SJSA1 (cell line): ENCODE results near the gene MMD2. TPM values are rescaled to one million over a fixed set of nuclear protein-coding genes. Genes with fewer than 3 reads are reported as not detected.
A peak's percentile ranks its signal among the peaks of the same experiment; 100 is the strongest.
"Not testable (repeated sequence)": the region's sequence is repeated elsewhere in the genome, so short reads cannot be mapped to it uniquely, and the experiment has no call there.

Experiments
- DNase-seq, 2 experiments: peaks; one replicate each; pipeline ENCODE4 v3.0.0-alpha.2; 2015 to 2020; ENCODE audit warnings: low spot score in 2 of 2, low read depth in 1 of 2
- H3K27ac ChIP-seq: fragments of 250-450 bp; sonication (Bioruptor Pico); 2 replicates; pipeline ENCODE4 v1.5.1; 2020; ENCODE audit warnings: mild to moderate bottlenecking, moderate library complexity
- H3K27me3 ChIP-seq: fragments of 250-450 bp; sonication (Bioruptor Pico); replicated peaks from 2 replicates; pipeline ENCODE4 v1.5.1; 2020; ENCODE audit warnings: mild to moderate bottlenecking, moderate library complexity
- H3K36me3 ChIP-seq: fragments of 250-450 bp; sonication (Bioruptor Pico); 2 replicates; pipeline ENCODE4 v1.5.1; 2020; ENCODE audit warnings: mild to moderate bottlenecking
- H3K4me1 ChIP-seq: fragments of 250-450 bp; sonication (Bioruptor Pico); replicated peaks from 2 replicates; pipeline ENCODE4 v1.6.1; 2021; ENCODE audit warnings: mild to moderate bottlenecking
- H3K4me3 ChIP-seq: fragments of 250-450 bp; sonication (Bioruptor Pico); 2 replicates; pipeline ENCODE4 v1.5.1; 2020; ENCODE audit warnings: mild to moderate bottlenecking
- H3K9me3 ChIP-seq: fragments of 250-450 bp; sonication (Bioruptor Pico); replicated peaks from 2 replicates; pipeline ENCODE4 v1.5.1; 2020; ENCODE audit warnings: mild to moderate bottlenecking
- total RNA-seq: library from RNA; depleted of rRNA; stranded (reverse); fragments of >200 nt; shearing (Covaris generic); gene quantifications from 2 replicates; pipeline ENCODE4 v1.2.3, GENCODE V29; 2014

The MMD2 gene
- total RNA-seq, 1 experiment from 2014 or later = not detected

DNA sequence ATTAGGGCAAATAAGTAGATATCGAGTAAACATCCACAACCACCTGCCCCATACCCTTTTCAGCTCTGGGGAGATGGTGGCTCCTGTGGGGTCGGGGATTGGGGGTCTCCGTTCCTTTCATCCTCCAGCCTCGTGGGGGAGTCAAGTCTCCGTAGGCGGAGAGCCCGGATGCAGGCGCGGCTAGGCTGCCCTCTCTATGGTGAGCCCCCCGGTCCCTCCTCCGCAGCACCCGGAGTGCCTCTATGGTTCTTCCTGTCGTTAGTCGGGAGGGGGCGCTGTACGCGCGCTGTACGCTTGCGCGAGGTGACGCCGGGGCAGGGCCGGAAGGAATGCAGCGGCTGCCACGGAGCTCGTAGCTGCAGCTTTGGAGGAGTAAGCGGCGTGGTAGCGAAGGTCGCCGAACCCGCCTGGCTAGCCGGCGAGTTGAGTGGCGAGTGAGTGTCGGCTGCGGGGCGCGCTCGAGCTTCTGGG lies 14.8 kb upstream of the MMD2 start:
- Histone ChIP-seq H3K4me3 (peak overlapping the region; percentile 94), H3K4me1 (no peaks in the 10 kb centered on the region), H3K27me3 (no peaks in the 10 kb centered on the region), H3K36me3 (peaks cover 36% of the 10 kb centered on the region), H3K27ac (peak overlapping the region; percentile 57), H3K9me3 (no peaks in the 10 kb centered on the region)
- DNase-seq = peak; percentile 95

DNA sequence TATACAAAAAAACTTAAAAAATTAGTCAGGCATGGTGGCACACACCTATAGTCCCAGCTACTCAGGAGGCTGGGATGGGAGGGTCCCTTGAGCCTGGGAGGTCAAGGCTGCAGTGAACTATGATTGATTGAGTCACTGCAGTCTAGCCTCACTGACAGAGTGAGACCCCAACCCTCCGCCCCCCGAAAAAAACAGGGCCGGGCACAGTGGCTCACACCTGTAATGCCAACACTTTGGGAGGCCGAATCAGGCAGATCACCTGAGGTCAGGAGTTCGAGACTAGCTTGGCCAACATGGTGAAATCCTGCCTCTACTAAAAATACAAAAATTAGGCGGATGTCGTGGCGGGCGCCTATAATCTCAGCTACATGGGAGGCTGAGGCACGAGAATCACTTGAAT lies 13.5 kb upstream of the MMD2 start:
- H3K4me1 ChIP-seq, DNase-seq, H3K9me3 ChIP-seq, H3K27me3 ChIP-seq, H3K4me3 ChIP-seq, H3K27ac ChIP-seq: not testable (repeated sequence)
- peaks cover 23% of the 10 kb centered on the region for H3K36me3 ChIP-seq

DNA sequence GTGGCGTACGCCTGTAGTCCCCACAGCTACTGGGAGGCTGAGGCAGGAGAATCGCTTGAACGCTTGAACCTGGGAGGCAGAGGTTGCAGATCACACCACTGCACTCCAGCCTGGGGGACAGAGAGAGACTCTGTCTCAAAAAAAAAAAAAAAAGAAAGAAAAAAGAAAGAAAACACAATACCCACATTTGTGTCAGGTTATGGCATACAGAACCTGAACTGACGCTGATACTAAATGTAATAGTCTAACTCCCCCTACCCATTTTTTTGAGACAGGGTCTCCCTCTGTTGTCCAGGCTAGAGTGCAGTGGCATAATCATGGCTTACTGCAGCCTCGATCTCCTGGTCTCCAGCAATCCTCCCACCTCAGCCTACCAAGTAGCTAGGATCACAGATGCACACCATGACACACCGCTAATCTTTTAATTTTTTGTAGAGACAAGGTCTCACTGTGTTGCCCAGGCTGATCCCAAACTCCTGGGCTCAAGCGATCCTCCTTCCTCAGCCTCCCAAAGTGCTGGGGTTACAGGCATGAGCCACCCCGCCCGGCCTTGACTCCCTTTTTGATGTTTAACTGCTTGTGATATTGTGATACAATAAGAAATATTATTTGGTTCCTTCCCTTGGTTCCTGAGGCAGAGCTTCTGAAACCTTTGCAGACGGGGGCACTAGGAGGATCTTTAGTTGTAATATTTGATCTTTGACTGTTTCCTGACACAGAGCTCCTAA lies 6.5 kb upstream of the MMD2 start:
- H3K4me3 ChIP-seq = no peak overlapping the region
- H3K36me3 ChIP-seq = no peaks in the 10 kb centered on the region
- H3K27ac ChIP-seq = no peak overlapping the region
- H3K4me1 ChIP-seq = no peaks in the 10 kb centered on the region
- H3K27me3 ChIP-seq = peaks cover 42% of the 10 kb centered on the region
- H3K9me3 ChIP-seq = no peaks in the 10 kb centered on the region
- no peak for DNase-seq

DNA sequence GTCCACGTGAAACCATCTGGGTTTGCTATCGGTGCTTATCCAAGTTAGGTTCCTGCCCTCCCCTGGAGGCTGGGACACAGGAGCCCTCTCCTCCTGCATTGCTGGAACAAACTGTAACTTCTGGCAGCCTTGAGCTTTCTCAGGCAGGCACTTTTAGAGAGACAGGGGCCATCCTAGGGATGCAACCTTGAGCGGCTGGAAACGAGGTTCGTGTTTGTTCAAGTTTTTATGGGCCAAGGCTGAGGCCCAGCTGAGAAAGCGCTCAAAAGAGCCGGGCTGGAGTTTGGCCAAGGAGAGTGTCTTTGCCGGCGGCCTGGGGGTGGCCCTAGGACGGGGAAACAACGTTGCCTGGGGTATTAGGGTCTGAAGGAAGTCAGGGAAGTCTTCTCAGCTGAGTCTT lies 5.5 kb upstream of the MMD2 start:
- Histone ChIP-seq H3K9me3 (no peaks in the 10 kb centered on the region), H3K27me3 (peaks cover 46% of the 10 kb centered on the region), H3K27ac (no peak overlapping the region), H3K4me3 (no peak overlapping the region), H3K4me1 (no peaks in the 10 kb centered on the region), H3K36me3 (no peaks in the 10 kb centered on the region)
- no peak for DNase-seq

DNA sequence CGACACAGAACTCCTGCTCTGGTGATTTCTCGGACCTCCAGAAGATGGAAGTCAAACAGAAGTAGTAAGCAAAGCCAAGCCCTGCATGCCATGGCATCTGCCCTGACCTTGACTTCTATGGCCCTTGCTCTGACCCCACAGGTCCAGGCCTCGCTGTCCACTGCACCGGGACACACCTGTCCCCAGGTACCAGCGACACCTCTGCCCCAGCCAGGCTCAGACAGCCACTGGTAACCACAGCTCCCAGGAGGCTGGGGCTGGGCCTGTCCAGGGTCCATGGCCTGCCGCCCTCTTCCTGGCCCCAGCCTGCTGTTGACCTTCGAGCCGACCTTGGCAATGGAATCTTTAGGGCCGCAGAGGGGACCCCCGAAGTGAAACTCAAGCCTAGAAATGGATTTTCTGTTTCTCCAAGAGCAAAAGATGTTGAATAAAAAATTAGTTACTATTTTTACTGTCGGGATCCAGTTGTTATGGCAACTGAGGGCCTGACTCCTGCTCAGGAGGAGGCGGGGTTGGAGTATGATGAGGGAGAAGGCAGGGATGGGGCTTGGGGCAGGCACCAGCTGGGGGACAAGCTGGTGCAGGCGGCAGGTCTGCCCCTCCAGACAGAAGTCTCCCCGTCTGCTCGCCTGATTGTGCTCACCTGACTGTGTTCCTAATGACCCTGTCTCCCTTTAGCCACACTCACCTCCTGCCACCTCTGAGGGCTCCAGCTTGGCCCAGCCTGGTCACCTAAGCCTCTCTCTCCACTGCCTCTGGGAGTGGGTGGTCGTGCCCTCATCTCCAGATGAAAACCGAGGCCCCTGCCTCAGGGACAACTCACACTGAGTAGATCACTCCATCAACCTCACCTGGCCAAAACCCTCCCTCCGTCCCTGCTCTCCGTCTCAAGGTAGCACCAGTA lies 4.1 kb upstream of the MMD2 start:
- no peak overlapping the region for H3K27ac ChIP-seq
- no peak overlapping the region for H3K4me3 ChIP-seq
- H3K36me3 ChIP-seq = no peaks in the 10 kb centered on the region
- H3K4me1 ChIP-seq = no peaks in the 10 kb centered on the region
- DNase-seq = no peak
- H3K9me3 ChIP-seq = no peaks in the 10 kb centered on the region
- H3K27me3 ChIP-seq = peaks cover 55% of the 10 kb centered on the region

DNA sequence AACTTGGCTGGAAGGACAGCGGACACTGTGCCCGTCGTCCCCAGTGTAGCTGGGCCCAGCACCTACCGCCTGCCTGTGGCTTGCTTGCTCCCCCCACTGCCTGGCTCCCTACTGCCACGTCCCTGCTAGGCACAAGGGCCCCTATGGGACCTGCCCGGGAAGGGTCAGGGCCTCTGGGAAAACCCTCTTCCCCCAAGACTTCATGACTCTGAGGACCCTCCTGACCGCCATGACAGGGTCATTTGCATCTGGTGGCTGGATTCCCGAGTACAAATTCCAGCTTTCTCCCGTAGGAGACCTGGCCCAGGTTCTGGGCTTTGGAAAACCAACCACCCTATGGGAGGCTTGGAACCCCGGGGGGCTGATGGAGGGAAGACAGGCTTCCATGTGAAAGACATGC lies 1.4 kb upstream of the MMD2 start:
- H3K36me3 ChIP-seq = no peaks in the 10 kb centered on the region
- H3K27ac ChIP-seq = no peak overlapping the region
- H3K27me3 ChIP-seq = peaks cover 69% of the 10 kb centered on the region
- no peak for DNase-seq
- no peaks in the 10 kb centered on the region for H3K4me1 ChIP-seq
- no peak overlapping the region for H3K4me3 ChIP-seq
- peaks cover 3% of the 10 kb centered on the region; the same call in 1 of the 2 replicates for H3K9me3 ChIP-seq

DNA sequence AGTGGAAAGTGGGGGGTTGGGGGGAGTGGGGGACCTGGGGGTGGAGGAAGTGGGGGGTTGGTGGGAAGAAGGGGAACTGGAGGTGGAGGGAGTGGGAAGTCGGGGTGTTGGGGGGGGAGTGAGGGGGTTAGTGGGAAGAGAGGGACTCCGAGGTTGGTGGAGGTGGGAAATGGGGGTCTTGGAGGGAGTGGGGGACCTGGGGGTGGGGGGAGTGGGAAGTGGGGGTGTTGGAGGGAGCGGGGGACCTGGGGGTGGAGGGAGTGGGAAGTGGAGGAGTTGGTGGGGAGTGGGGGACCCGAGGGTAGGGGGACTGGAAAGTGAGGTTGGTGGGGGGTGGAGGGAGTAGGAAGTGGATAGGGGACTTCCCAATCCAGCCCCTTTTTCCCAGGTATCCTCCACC lies 906 bp upstream of the MMD2 start:
- Histone ChIP-seq H3K27me3 (peaks cover 71% of the 10 kb centered on the region), H3K27ac (no peak overlapping the region), H3K4me1 (no peaks in the 10 kb centered on the region), H3K9me3 (peaks cover 3% of the 10 kb centered on the region; the same call in 1 of the 2 replicates), H3K4me3 (no peak overlapping the region), H3K36me3 (no peaks in the 10 kb centered on the region)
- DNase-seq = no peak

DNA sequence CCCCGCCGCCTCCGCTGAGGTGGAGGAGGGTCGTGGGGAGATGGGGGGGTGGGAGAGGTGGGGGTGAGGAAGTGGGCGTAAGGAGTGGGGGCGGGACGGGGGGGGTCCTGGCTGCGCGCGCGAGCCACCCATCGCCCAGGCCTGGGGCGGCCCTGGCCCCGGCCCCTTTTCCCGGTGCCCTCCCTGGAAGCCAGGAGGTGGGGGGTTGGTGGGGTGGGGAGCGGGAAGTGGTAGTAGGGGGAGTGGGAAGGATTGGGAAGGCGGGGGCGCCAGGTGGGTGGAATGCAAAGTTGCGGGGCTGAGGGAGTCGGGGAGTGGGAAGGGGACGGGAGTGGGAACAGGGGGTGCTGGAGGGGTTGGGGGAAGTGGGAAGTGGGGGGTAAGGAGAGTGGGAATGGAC lies 319 bp upstream of the MMD2 start:
- no peak overlapping the region for H3K4me3 ChIP-seq
- no peaks in the 10 kb centered on the region for H3K4me1 ChIP-seq
- no peaks in the 10 kb centered on the region for H3K36me3 ChIP-seq
- H3K27ac ChIP-seq = no peak overlapping the region
- DNase-seq = no peak
- H3K27me3 ChIP-seq = peaks cover 69% of the 10 kb centered on the region
- peaks cover 3% of the 10 kb centered on the region; the same call in 1 of the 2 replicates for H3K9me3 ChIP-seq

DNA sequence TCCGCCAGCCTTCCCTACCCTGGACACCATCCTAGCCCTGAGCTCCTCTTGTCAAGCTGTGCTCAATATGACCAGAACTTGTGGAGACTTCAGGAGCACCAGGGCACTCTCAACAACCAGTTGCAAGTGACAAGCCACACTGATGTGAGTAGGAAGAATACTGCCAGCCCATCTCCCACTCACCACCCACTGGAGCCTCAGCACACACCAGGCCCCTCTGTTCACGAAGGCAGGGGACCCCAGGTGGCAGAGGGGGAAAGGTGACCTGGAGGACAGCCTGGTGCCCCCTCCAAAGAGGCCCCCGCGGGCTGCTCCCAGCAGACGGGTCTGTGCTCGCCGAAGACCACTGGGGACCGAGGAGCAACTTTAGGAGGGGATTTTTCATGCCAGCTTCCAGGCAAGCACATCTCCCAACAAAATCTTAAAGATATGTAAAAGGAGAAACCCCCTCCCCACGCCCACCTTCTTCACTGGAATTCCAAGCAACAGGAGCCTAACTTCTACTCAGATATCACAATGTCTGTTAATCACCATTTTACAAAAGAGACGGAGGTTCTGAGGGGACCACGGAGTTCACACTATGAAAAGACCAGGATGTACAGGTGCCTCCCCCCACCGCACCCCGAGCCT lies 1.0 kb downstream of the MMD2 start:
- no peak for DNase-seq
- H3K9me3 ChIP-seq = peaks cover 3% of the 10 kb centered on the region
- H3K27me3 ChIP-seq = peaks cover 66% of the 10 kb centered on the region
- H3K4me1 ChIP-seq = no peaks in the 10 kb centered on the region
- no peak overlapping the region for H3K4me3 ChIP-seq
- H3K27ac ChIP-seq = no peak overlapping the region
- H3K36me3 ChIP-seq = no peaks in the 10 kb centered on the region

DNA sequence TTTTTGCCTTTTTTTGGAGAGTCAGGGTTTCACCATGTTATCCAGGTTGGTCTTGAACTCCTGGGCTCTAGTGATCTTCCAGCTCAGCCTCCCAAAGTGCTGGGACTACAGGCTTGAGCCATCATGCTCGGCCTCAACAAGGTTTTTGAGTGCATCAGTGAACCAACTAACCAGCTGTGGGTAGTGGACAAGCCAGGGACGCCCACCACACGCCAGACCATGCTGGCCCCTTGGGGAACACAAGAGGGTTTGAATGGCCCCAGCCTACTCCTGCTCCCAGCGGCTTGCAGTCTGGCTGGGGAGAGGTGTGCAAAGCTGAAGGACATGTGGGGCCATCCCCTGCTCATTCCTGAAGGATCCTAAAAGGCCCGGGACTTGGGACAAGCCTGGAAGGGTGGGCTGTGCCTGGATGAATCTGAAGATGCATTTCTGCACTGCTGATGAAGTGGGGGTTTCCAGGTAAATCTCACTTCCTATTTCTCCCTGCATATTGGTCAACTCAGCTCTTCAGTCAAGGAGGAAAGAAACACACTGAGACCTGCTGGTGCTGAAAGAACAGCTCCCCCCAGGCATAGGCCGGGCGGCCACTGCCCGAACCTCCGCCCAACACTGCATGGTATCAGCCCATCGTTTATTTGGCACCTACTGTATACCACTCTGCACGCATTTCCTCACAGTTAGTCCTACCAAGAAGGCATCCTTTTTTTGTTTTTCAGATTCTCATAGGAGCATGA lies 6.9 kb downstream of the MMD2 start:
- no peak overlapping the region for H3K4me3 ChIP-seq
- H3K27ac ChIP-seq = no peak overlapping the region
- peaks cover 3% of the 10 kb centered on the region for H3K9me3 ChIP-seq
- H3K27me3 ChIP-seq = peaks cover 32% of the 10 kb centered on the region
- H3K36me3 ChIP-seq = no peaks in the 10 kb centered on the region
- no peaks in the 10 kb centered on the region for H3K4me1 ChIP-seq
- no peak for DNase-seq

DNA sequence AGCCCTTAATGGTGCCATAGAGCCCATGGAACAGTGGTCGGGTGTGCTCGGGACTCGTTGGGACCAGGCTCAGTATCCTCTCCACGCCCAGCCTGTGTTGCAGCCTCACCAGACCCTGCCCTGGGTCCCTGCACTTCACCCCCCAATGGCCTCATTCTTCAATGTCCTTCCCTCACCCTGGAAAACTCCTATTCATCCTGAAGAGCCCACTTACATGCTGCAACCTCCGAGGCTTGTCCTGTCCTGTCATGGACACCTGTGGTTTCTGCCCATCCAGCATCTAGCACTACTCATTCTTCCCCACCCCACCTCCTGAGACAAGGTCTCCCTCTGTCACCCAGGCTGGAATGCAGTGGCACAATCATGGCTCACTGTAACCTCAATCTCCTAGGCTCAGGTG lies 7.7 kb downstream of the MMD2 start:
- Histone ChIP-seq H3K4me1 (no peaks in the 10 kb centered on the region), H3K9me3 (peaks cover 3% of the 10 kb centered on the region), H3K27ac (no peak overlapping the region), H3K36me3 (no peaks in the 10 kb centered on the region), H3K27me3 (peaks cover 26% of the 10 kb centered on the region), H3K4me3 (no peak overlapping the region)
- no peak for DNase-seq

DNA sequence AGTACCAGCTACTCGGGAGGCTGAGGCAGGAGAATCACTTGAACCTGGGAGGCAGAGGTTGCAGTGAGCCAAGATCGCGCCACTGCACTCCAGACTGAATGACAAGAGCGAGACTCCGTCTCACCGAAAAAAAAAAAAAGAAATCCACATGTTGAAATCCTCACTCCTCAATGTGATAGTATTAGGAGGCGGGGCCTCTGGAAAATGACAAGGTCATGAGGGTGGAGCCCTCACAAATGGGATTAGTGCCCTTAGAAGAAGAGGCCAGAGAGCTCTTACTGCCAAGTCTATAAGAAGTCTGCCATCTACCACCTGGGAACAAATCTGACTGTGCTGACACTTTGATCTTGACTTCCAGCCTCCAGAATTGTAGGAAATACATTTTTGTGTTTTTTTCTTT lies 10.6 kb downstream of the MMD2 start:
- Histone ChIP-seq H3K4me3 (no peak overlapping the region), H3K36me3 (no peaks in the 10 kb centered on the region), H3K27ac (no peak overlapping the region)

DNA sequence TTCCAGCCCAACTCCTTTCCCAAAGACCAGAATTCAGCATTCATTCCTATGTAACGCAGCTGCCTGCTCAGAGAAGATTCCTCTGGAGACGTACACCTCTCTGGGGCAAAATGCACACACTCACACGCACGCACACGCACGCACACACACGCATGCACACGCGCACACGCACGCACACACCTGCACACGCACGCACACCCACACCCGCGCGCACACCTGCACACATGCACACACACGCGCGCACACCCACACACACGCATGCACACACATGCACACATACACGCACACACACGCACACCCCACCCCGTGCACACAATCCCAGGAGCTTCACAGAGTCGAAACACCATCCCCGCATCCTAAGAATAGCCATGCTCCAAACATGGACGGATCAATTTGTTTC lies 13.0 kb downstream of the MMD2 start:
- no peak overlapping the region for H3K27ac ChIP-seq
- H3K4me3 ChIP-seq = no peak overlapping the region
- DNase-seq = no peak
- peaks cover 2% of the 10 kb centered on the region for H3K27me3 ChIP-seq
- peaks cover 3% of the 10 kb centered on the region; the same call in 1 of the 2 replicates for H3K9me3 ChIP-seq
- no peaks in the 10 kb centered on the region for H3K36me3 ChIP-seq
- no peaks in the 10 kb centered on the region for H3K4me1 ChIP-seq

More for the DNA sequence above, 10.6 kb downstream of the MMD2 start:
- Histone ChIP-seq H3K27me3 (no peaks in the 10 kb centered on the region; the same call in none of the 2 replicates), H3K9me3 (peaks cover 3% of the 10 kb centered on the region; the same call in 1 of the 2 replicates), H3K4me1 (no peaks in the 10 kb centered on the region)
- no peak for DNase-seq
